BJ (cell line): ENCODE data around the gene PRKCH. TPM values are rescaled to one million over a fixed set of nuclear protein-coding genes. Genes with fewer than 3 reads are reported as not detected.

Experiments used
- CTCF ChIA-PET: fragments of 350-600 bp; formaldehyde crosslinking; extraction: SDS; loops from one replicate; lab custom pipeline; 2021; ENCODE audit warnings: antibody characterized with exemption, inconsistent platforms; lab: Yijun Ruan, JAX
- POLR2A ChIA-PET: fragments of 300-600 bp; sonication (Branson Sonifier 250); formaldehyde crosslinking; extraction: SDS; loops from one replicate; lab custom pipeline; 2021; ENCODE audit warnings: antibody characterized with exemption; lab: Charles Lee
- DNase-seq: peaks from one replicate; pipeline ENCODE4 v3.0.0-alpha.2; 2011; ENCODE audit warnings: low read depth
- H3K27me3 ChIP-seq: 2 replicates; pipeline ENCODE4 v1.6.0; 2011; ENCODE audit warnings: low read length; ENCODE audit not compliant: control insufficient read depth, insufficient read depth
- H3K36me3 ChIP-seq: 2 replicates; pipeline ENCODE4 v1.5.1; 2011; ENCODE audit warnings: low read length; ENCODE audit not compliant: control insufficient read depth, insufficient read depth
- H3K4me3 ChIP-seq: 2 replicates; pipeline ENCODE4 v1.5.1; 2011; ENCODE audit warnings: low read depth, mild to moderate bottlenecking, control low read depth, low read length
- CTCF ChIP-seq: IDR thresholded peaks from 2 replicates; pipeline ENCODE4 v1.5.1; 2011; ENCODE audit warnings: low read depth, mild to moderate bottlenecking, control low read depth, inconsistent platforms, low read length, moderate library complexity; ENCODE audit not compliant: insufficient read depth
- polyA plus RNA-seq: library from polyadenylated mRNA; depleted of rRNA; stranded (reverse); fragments of >200 nt; gene quantifications from 2 replicates; pipeline ENCODE4 v1.2.3, GENCODE V29; 2011

Gene PRKCH
- polyA plus RNA-seq, 1 experiment: 2.0 TPM

- no peak for TF ChIP-seq CTCF
- POLR2A ChIA-PET: no interaction called here
- CTCF ChIA-PET: no interaction called here
- Histone ChIP-seq H3K27me3 (peaks cover 3% of the 10 kb centered on the region), H3K36me3 (no peaks in the 10 kb centered on the region), H3K4me3 (no peak overlapping the region)
- DNase-seq: no peak
Observed at GRCh38 chr14:61334197-61334701, 12.9 kb downstream of the PRKCH start.

DNA sequence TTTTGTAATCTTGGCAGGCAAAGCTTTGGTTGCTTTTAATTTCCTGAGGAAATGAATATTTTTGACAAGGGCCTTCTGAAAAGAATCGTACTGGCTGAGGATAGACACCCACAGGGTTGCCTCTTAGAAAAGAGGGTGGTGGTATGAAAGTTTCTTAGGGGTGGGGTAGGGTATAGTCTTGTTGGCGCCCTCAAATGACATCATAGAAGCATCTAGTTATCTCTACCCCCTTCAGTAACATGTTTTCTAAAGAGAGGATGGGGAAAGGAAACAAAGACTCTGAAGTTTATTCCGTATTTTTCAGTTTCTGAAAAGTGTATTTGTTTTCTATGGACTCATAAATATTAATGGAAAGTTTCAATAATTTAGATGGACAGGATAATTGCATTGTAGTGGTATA lies 13.7 kb downstream of the PRKCH start:
- TF ChIP-seq CTCF: no peak
- Histone ChIP-seq H3K4me3 (no peak overlapping the region), H3K36me3 (no peaks in the 10 kb centered on the region), H3K27me3 (peaks cover 3% of the 10 kb centered on the region)
- DNase-seq: no peak
- CTCF ChIA-PET: no interaction called here
- POLR2A ChIA-PET: no interaction called here

- CTCF ChIA-PET: no interaction called here
- TF ChIP-seq CTCF: no peak
- no peak for DNase-seq
- Histone ChIP-seq H3K27me3 (peaks cover 3% of the 10 kb centered on the region), H3K36me3 (no peaks in the 10 kb centered on the region), H3K4me3 (no peak overlapping the region)
- POLR2A ChIA-PET: no interaction called here
Observed at GRCh38 chr14:61335671-61336275, 14.4 kb downstream of the PRKCH start.

DNA sequence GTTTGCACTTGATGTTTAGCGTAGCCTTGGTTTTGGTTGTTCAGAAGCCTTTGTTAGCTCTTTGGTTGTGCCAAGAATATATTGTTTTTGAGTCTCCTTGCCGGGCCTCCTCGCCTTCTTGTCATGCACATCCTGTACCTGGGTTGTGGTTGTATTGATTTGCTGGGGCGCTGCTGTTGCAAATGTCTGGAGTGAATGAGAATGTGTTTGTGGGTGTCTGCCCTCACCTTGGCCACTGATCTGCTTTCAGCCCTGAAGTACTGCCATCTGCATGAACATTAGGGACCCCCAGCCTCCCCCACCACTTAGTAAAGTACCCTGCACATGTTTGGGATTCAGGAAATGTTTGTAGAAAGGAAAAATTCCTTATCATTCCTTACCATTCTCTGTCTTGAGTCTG lies 16.5 kb downstream of the PRKCH start:
- H3K36me3 ChIP-seq: no peaks in the 10 kb centered on the region
- CTCF ChIA-PET: no interaction called here
- POLR2A ChIA-PET: no interaction called here

GRCh38 chr14:61338457-61338856 lies 17.1 kb downstream of the PRKCH start:
- H3K4me3 ChIP-seq: no peak overlapping the region
- no peak for TF ChIP-seq CTCF
- CTCF ChIA-PET: no interaction called here
- H3K27me3 ChIP-seq: peaks cover 3% of the 10 kb centered on the region
- no peaks in the 10 kb centered on the region for H3K36me3 ChIP-seq
- no peak for DNase-seq
- POLR2A ChIA-PET: no interaction called here

More for the DNA sequence above, 16.5 kb downstream of the PRKCH start:
- Histone ChIP-seq H3K4me3 (no peak overlapping the region), H3K27me3 (peaks cover 3% of the 10 kb centered on the region)
- no peak for TF ChIP-seq CTCF
- DNase-seq: no peak
